ENCODE results near the gene B4GALNT3. TPM values are rescaled to one million over a fixed set of nuclear protein-coding genes. Genes with fewer than 3 reads are reported as not detected.

The B4GALNT3 gene
- total and polyA plus RNA-seq, 3 donors from 2014 or later: 16.7 to 34.6 (median 24.3) TPM

- Histone ChIP-seq H3K27ac (no peak overlapping the region), H3K4me1 (peaks cover 16% of the 10 kb centered on the region), H3K4me3 (no peak overlapping the region), H3K36me3 (ENCODE audit: low read depth, missing control alignments) (no peaks in the 10 kb centered on the region), H3K27me3 (no peaks in the 10 kb centered on the region), H3K9me3 (no peaks in the 10 kb centered on the region)
- 74 to 78% methylated on average over 9 of the region's 9 CpGs for WGBS, 2 donors
- no peak for DNase-seq
- intact Hi-C loops (cut with DNase I; ENCODE audit: low total_unique reads): loop anchor here (5.0 to 10.0 kb wide), 2 partner anchors 65 to 173 kb away; partner anchors contain the start of gene WNK1
- no peak for TF ChIP-seq CTCF (IDR thresholded peaks at IDR 0.05)
- no peak for TF ChIP-seq POLR2A (IDR thresholded peaks at IDR 0.05)
These were observed 119.8 kb downstream of the B4GALNT3 start for GRCh38 chr12:579420-580110.

- Histone ChIP-seq H3K27me3 (no peaks in the 10 kb centered on the region), H3K4me3 (no peak overlapping the region), H3K9me3 (no peaks in the 10 kb centered on the region), H3K36me3 (ENCODE audit: low read depth, missing control alignments) (no peaks in the 10 kb centered on the region), H3K27ac (no peak overlapping the region), H3K4me1 (peaks cover 6% of the 10 kb centered on the region)
- intact Hi-C loops (cut with DNase I; ENCODE audit: low total_unique reads): no loop called here
- TF ChIP-seq POLR2A (IDR thresholded peaks at IDR 0.05) (no peak), CTCF (IDR thresholded peaks at IDR 0.05) (no peak)
- 92 to 94% methylated on average over 2 to 4 of the region's 4 CpGs for WGBS, 2 donors
- DNase-seq: no peak
These were observed 121.1 kb downstream of the B4GALNT3 start for GRCh38 chr12:580813-581212.

DNA sequence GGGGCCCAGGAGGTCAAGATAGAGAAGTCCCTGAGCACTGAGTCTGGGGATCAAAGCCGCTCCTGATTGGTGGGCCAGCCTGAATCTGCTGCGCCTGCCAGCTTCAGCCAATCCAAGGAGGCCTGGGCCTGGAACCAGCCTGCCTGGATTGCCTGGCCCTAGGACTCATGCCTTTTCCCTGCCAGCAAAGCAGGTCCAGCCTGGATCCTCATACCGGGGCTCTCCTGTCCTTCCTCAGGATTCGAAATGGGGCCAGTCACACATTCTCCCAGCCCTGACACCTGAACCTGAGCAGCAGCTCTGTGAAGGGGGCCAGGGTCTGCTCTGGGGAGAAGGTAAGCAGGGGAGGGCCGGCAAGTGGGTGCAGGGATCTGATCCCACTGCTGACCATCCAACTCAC, 121.6 kb downstream of the B4GALNT3 start:
- no peaks in the 10 kb centered on the region for H3K9me3 ChIP-seq
- TF ChIP-seq POLR2A (IDR thresholded peaks at IDR 0.05) (no peak), CTCF (IDR thresholded peaks at IDR 0.05) (no peak)
- H3K4me1 ChIP-seq: peaks cover 2% of the 10 kb centered on the region
- intact Hi-C loops (cut with DNase I; ENCODE audit: low total_unique reads): no loop called here
- H3K4me3 ChIP-seq: no peak overlapping the region
- DNase-seq: no peak
- 97% methylated on average over 5 of the region's 5 CpGs; no CpG with 5 or more reads in 1 of the 2 donors for WGBS, 2 donors
- no peaks in the 10 kb centered on the region for H3K27me3 ChIP-seq
- no peaks in the 10 kb centered on the region for H3K36me3 ChIP-seq (ENCODE audit: low read depth, missing control alignments)
- no peak overlapping the region for H3K27ac ChIP-seq

- Histone ChIP-seq H3K27ac (no peak overlapping the region), H3K4me1 (no peaks in the 10 kb centered on the region), H3K36me3 (ENCODE audit: low read depth, missing control alignments) (no peaks in the 10 kb centered on the region), H3K9me3 (no peaks in the 10 kb centered on the region), H3K4me3 (no peak overlapping the region), H3K27me3 (no peaks in the 10 kb centered on the region)
- no peak for TF ChIP-seq CTCF (IDR thresholded peaks at IDR 0.05)
- no peak for TF ChIP-seq POLR2A (IDR thresholded peaks at IDR 0.05)
- intact Hi-C loops (cut with DNase I; ENCODE audit: low total_unique reads): no loop called here
- WGBS, 2 donors: 86 to 96% methylated on average over 8 to 9 of the region's 9 CpGs
- DNase-seq: no peak
These were observed 122.0 kb downstream of the B4GALNT3 start for GRCh38 chr12:581746-582145.
